ENCODE data around the gene PDGFB. TPM values are rescaled to one million over a fixed set of nuclear protein-coding genes. Genes with fewer than 3 reads are reported as not detected.

Gene PDGFB
- total and polyA plus RNA-seq, 9 of the 15 experiments (the other 6 are each of a cell fraction or from before 2014, with no cell fraction given), result 0.07 to 4.0 (median 0.48) TPM; not detected in 1

DNA sequence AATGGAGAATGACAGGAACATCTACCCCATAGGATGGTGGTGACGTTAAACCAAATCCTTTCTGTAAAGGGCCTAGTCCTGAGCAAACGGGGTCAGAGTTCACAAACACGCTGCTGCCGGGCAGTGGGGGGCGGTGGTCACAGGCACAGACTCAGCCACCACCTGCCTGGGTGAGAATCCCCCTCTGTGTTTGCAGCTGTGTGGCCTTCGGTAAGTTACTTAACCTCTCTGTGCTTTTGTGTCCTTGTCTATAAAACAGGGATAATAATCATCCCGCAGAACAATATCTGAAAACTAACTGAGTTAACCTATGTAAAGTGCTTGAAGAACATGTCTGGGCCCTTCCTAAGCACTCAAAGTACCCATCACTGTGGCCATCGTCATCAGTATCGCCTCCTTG, 26.0 kb upstream of the PDGFB start:
- BruUV-seq (replicated peaks), result no TSS peak
- no peak for FAIRE-seq

More for the DNA sequence above, 26.0 kb upstream of the PDGFB start:
- CTCF ChIA-PET (ENCODE audit: low intra/inter-chr PET ratio), result interaction anchor here (0.7 kb wide), 1 partner anchor 16 kb away, joined by 3 read pairs; no protein-coding TSS in a partner anchor
- no peaks in the 10 kb centered on the region for H4K20me1 ChIP-seq (replicated peaks; ENCODE audit: control insufficient read depth, insufficient read depth, low read length)
- H3K4me3 ChIP-seq, result no peak overlapping the region
- no peak overlapping the region for H3K27ac ChIP-seq (ENCODE audit: extremely low read depth, low read depth, low read length)
- in situ Hi-C loops (cut with MboI) (no loop called here), intact Hi-C loops (cut with micrococcal nuclease) (no loop called here)
- POLR2A ChIA-PET, result no interaction called here
- no peak overlapping the region for H2AFZ ChIP-seq (ENCODE audit: low read depth, low read length)
- no peak for DNase-seq (ENCODE audit: extremely low read depth in 1 of 4, low spot score in 3 of 4)
- no peaks in the 10 kb centered on the region for H3K9me3 ChIP-seq (replicated peaks; ENCODE audit: control insufficient read depth, insufficient read depth, low read depth, low read length)
- 77% methylated on average over 8 of the region's 9 CpGs for WGBS (ENCODE audit: insufficient coverage, low coverage, missing lambda C conversion rate)
- H3K4me2 ChIP-seq (ENCODE audit: insufficient read depth, low read length), result no peak overlapping the region
- H3K4me1 ChIP-seq (replicated peaks in 1 of 2; ENCODE audit: control insufficient read depth in 2 of 2, insufficient read depth in 2 of 2, low read length in 2 of 2), result peaks cover 15 to 23% of the 10 kb centered on the region in 2 experiments; a peak in 4 of 5 replicates
- H3K36me3 ChIP-seq (ENCODE audit: control insufficient read depth, insufficient read depth, low read length), result no peaks in the 10 kb centered on the region
- H3K9me1 ChIP-seq (ENCODE audit: control insufficient read depth, insufficient read depth, low read length), result no peaks in the 10 kb centered on the region
- no peaks in the 10 kb centered on the region for H3K79me2 ChIP-seq (ENCODE audit: control insufficient read depth, insufficient read depth, low read length)
- H3K27me3 ChIP-seq (ENCODE audit: control insufficient read depth in 2 of 2, insufficient read depth in 2 of 2, low read length in 2 of 2), result no peaks in the 10 kb centered on the region
- ATAC-seq, result no peak
- peak; percentile 90 for TF ChIP-seq RBM25 (IDR thresholded peaks at IDR 0.05; ENCODE audit: low read depth, low read length, severe bottlenecking)
- no peak for TF ChIP-seq EP400 (IDR thresholded peaks at IDR 0.05)
- TF ChIP-seq TFAM (CRISPR knock-in tag; conservative IDR thresholded peaks at IDR 0.05), result no peak
- peak; percentile 60 to 62; a peak in 3 of 4 replicates for TF ChIP-seq KDM1A (IDR thresholded peaks at IDR 0.05)
- no peak for TF ChIP-seq MCM3 (IDR thresholded peaks at IDR 0.05)
- TF ChIP-seq, protein P1, sequence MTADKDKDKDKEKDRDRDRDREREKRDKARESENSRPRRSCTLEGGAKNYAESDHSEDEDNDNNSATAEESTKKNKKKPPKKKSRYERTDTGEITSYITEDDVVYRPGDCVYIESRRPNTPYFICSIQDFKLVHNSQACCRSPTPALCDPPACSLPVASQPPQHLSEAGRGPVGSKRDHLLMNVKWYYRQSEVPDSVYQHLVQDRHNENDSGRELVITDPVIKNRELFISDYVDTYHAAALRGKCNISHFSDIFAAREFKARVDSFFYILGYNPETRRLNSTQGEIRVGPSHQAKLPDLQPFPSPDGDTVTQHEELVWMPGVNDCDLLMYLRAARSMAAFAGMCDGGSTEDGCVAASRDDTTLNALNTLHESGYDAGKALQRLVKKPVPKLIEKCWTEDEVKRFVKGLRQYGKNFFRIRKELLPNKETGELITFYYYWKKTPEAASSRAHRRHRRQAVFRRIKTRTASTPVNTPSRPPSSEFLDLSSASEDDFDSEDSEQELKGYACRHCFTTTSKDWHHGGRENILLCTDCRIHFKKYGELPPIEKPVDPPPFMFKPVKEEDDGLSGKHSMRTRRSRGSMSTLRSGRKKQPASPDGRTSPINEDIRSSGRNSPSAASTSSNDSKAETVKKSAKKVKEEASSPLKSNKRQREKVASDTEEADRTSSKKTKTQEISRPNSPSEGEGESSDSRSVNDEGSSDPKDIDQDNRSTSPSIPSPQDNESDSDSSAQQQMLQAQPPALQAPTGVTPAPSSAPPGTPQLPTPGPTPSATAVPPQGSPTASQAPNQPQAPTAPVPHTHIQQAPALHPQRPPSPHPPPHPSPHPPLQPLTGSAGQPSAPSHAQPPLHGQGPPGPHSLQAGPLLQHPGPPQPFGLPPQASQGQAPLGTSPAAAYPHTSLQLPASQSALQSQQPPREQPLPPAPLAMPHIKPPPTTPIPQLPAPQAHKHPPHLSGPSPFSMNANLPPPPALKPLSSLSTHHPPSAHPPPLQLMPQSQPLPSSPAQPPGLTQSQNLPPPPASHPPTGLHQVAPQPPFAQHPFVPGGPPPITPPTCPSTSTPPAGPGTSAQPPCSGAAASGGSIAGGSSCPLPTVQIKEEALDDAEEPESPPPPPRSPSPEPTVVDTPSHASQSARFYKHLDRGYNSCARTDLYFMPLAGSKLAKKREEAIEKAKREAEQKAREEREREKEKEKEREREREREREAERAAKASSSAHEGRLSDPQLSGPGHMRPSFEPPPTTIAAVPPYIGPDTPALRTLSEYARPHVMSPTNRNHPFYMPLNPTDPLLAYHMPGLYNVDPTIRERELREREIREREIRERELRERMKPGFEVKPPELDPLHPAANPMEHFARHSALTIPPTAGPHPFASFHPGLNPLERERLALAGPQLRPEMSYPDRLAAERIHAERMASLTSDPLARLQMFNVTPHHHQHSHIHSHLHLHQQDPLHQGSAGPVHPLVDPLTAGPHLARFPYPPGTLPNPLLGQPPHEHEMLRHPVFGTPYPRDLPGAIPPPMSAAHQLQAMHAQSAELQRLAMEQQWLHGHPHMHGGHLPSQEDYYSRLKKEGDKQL (CRISPR knock-in tag; IDR thresholded peaks at IDR 0.05; ENCODE audit: borderline replicate concordance), result no peak
- peak; percentile 73 for TF ChIP-seq ADNP (tag; IDR thresholded peaks at IDR 0.05)
- TF ChIP-seq KDM2B (CRISPR knock-in tag; IDR thresholded peaks at IDR 0.05), result no peak
- TF ChIP-seq ZFP36 (IDR thresholded peaks at IDR 0.05; ENCODE audit: low read depth, low read length, partially characterized antibody), result peak; percentile 64
- peak; percentile 94 for TF ChIP-seq BCOR (IDR thresholded peaks at IDR 0.05)
- 0 out of 4 replicates have a peak, but pooled peaks of 1 of the 2 experiments have one; percentile 13 for TF ChIP-seq FOXA3 (CRISPR knock-in tag; conservative IDR thresholded peaks at IDR 0.05 in 1 of 2, IDR thresholded peaks at IDR 0.05 in 1 of 2)
- H3K9ac ChIP-seq (ENCODE audit: insufficient read depth in 1 of 2, low read depth in 2 of 2, low read length in 2 of 2), result no peak overlapping the region

Data from K562 (cell line).